SK-N-SH (cell line): ENCODE measurements around the gene NPHS1. TPM values are rescaled to one million over a fixed set of nuclear protein-coding genes. Genes with fewer than 3 reads are reported as not detected.
"Not testable (repeated sequence)": the region's sequence is repeated elsewhere in the genome, so short reads cannot be mapped to it uniquely, and the experiment has no call there.

Experiments
- CTCF ChIA-PET: fragments of 300-600, 350-600 bp; formaldehyde crosslinking; extraction: SDS; loops from one replicate; lab custom pipeline; 2021; lab: Yijun Ruan, JAX
- POLR2A ChIA-PET: fragments of 350-600 bp; sonication (Branson Sonifier 250); formaldehyde crosslinking; extraction: SDS; loops from one replicate; lab custom pipeline; 2020; ENCODE audit warnings: antibody characterized with exemption, inconsistent platforms; lab: Yijun Ruan, JAX
- DNase-seq: peaks from one replicate; pipeline ENCODE4 v3.0.0; 2012
- H2AFZ ChIP-seq: fragments of 200-600 bp; sonication (generic); 2 replicates; pipeline ENCODE4 v1.8.1; 2016; ENCODE audit warnings: antibody characterized with exemption, mild to moderate bottlenecking, low read depth
- H3F3A ChIP-seq: fragments of 200-600 bp; sonication (generic); replicated peaks from 2 replicates; pipeline ENCODE3; 2016; ENCODE audit warnings: antibody characterized with exemption, mild to moderate bottlenecking; ENCODE audit not compliant: insufficient read depth
- H3K27ac ChIP-seq, 2 experiments: fragments of 200-500 bp in 1 of 2; fragments of 200-600 bp in 1 of 2; sonication (Bioruptor generic) in 1 of 2; sonication (generic), shearing (Covaris generic) in 1 of 2; 2 replicates each; pipeline versions ENCODE4 v1.5.1 to v1.6.1; 2014 to 2016; ENCODE audit warnings: low read depth in 2 of 2, inconsistent platforms in 1 of 2, low read length in 1 of 2, mild to moderate bottlenecking in 1 of 2, mixed read lengths in 1 of 2
- H3K27me3 ChIP-seq: fragments of 200-600 bp; sonication (generic), shearing (Covaris generic); 2 replicates; pipeline ENCODE4 v1.6.1; 2016; ENCODE audit warnings: mixed run types; ENCODE audit not compliant: insufficient read depth
- H3K36me3 ChIP-seq, 2 experiments: fragments of 200-500 bp in 1 of 2; fragments of 200-600 bp in 1 of 2; sonication (Bioruptor generic) in 1 of 2; sonication (generic) in 1 of 2; replicated peaks in 1 of 2; 2 replicates each; pipeline versions ENCODE3 to v1.5.1; 2014 to 2016; ENCODE audit warnings: low read length in 1 of 2, mild to moderate bottlenecking in 1 of 2; ENCODE audit not compliant: insufficient read depth in 2 of 2, control insufficient read depth in 1 of 2
- H3K4me1 ChIP-seq, 2 experiments: fragments of 200-500 bp in 1 of 2; fragments of 200-600 bp in 1 of 2; sonication (Bioruptor generic) in 1 of 2; sonication (generic), shearing (Covaris generic) in 1 of 2; 2 replicates each; pipeline versions ENCODE4 v1.5.1 to v1.6.1; 2014 to 2016; ENCODE audit warnings: low read depth in 1 of 2, low read length in 1 of 2, mixed run types in 1 of 2; ENCODE audit not compliant: insufficient read depth in 2 of 2, control insufficient read depth in 1 of 2
- H3K4me2 ChIP-seq: fragments of 200-600 bp; sonication (generic), shearing (Covaris generic); 2 replicates; pipeline ENCODE4 v1.6.1; 2017; ENCODE audit warnings: mixed run types
- H3K4me3 ChIP-seq, 2 experiments: fragments of 200-500 bp in 1 of 2; fragments of 200-600 bp in 1 of 2; sonication (Bioruptor generic) in 1 of 2; sonication (generic), shearing (Covaris generic) in 1 of 2; 2 replicates each; pipeline versions ENCODE4 v1.5.1 to v1.8.1; 2014 to 2016; ENCODE audit warnings: low read depth in 2 of 2, inconsistent platforms in 1 of 2, low read length in 1 of 2, mild to moderate bottlenecking in 1 of 2, mixed read lengths in 1 of 2, moderate library complexity in 1 of 2
- H3K79me2 ChIP-seq: fragments of 200-600 bp; sonication (generic); 2 replicates; pipeline ENCODE4 v1.8.1; 2017; ENCODE audit warnings: mild to moderate bottlenecking; ENCODE audit not compliant: insufficient read depth
- H3K9ac ChIP-seq: fragments of 200-600 bp; sonication (generic); 2 replicates; pipeline ENCODE4 v1.6.1; 2017; ENCODE audit warnings: mixed run types
- H3K9me2 ChIP-seq: fragments of 200-600 bp; sonication (generic); 2 replicates; pipeline ENCODE4 v1.6.1; 2017; ENCODE audit warnings: mixed run types
- H3K9me3 ChIP-seq: fragments of 200-600 bp; sonication (generic); 2 replicates; pipeline ENCODE4 v1.6.1; 2017; ENCODE audit warnings: mixed run types, mild to moderate bottlenecking, moderate library complexity
- H4K20me1 ChIP-seq: fragments of 200-600 bp; sonication (generic); 2 replicates; pipeline ENCODE4 v1.6.1; 2017; ENCODE audit warnings: mild to moderate bottlenecking, mixed run types; ENCODE audit not compliant: insufficient read depth
- ELF1 ChIP-seq: IDR thresholded peaks from 2 replicates; pipeline ENCODE4 v1.4.0; 2012
- FOSL2 ChIP-seq: IDR thresholded peaks from 2 replicates; pipeline ENCODE4 v1.4.0; 2012; ENCODE audit warnings: low read depth, mild to moderate bottlenecking, moderate library complexity, borderline replicate concordance
- FOXM1 ChIP-seq: IDR thresholded peaks from 2 replicates; pipeline ENCODE4 v1.4.0; 2012; ENCODE audit warnings: low read depth, mild to moderate bottlenecking
- GABPA ChIP-seq: IDR thresholded peaks from 2 replicates; pipeline ENCODE4 v1.4.0; 2012; ENCODE audit warnings: low read depth, mild to moderate bottlenecking
- NFIC ChIP-seq: IDR thresholded peaks from 2 replicates; pipeline ENCODE4 v1.4.0; 2012; ENCODE audit warnings: borderline replicate concordance
- POLR2AphosphoS5 ChIP-seq: IDR thresholded peaks from 2 replicates; pipeline ENCODE4 v1.6.1; 2012; ENCODE audit warnings: low read depth, low read length
- RAD21 ChIP-seq: IDR thresholded peaks from 2 replicates; pipeline ENCODE4 v1.6.1; 2012; ENCODE audit warnings: mild to moderate bottlenecking, low read length
- RCOR1 ChIP-seq: fragments of 150-350 bp; IDR thresholded peaks from 2 replicates; pipeline ENCODE4 v1.6.1; 2017; ENCODE audit warnings: antibody characterized with exemption, low read length
- TEAD4 ChIP-seq: IDR thresholded peaks from 2 replicates; pipeline ENCODE4 v1.4.0; 2012; ENCODE audit warnings: mild to moderate bottlenecking, borderline replicate concordance; ENCODE audit not compliant: insufficient read depth
- WGBS: methylation state at CpG from one replicate; pipeline ENCODE4 v1.1.6; 2017; ENCODE audit warnings: low lambda C conversion rate; 5-methylcytosine and 5-hydroxymethylcytosine counted together
- polyA plus RNA-seq, 3 experiments: library from polyadenylated mRNA; depleted of rRNA; stranded (reverse); fragments of >200 nt; gene quantifications; 2 replicates each; pipeline ENCODE4 v1.2.3, GENCODE V29; 2012
- TF ChIP-seq, protein P1 (sequence below): fragments of 150-350 bp; IDR thresholded peaks from 2 replicates; pipeline ENCODE4 v1.6.1; 2017; ENCODE audit warnings: antibody characterized with exemption, low read length, low read depth, borderline replicate concordance

The NPHS1 gene
- polyA plus RNA-seq, 1 of the 3 experiments (the other 2 are of a cell fraction): not detected

DNA sequence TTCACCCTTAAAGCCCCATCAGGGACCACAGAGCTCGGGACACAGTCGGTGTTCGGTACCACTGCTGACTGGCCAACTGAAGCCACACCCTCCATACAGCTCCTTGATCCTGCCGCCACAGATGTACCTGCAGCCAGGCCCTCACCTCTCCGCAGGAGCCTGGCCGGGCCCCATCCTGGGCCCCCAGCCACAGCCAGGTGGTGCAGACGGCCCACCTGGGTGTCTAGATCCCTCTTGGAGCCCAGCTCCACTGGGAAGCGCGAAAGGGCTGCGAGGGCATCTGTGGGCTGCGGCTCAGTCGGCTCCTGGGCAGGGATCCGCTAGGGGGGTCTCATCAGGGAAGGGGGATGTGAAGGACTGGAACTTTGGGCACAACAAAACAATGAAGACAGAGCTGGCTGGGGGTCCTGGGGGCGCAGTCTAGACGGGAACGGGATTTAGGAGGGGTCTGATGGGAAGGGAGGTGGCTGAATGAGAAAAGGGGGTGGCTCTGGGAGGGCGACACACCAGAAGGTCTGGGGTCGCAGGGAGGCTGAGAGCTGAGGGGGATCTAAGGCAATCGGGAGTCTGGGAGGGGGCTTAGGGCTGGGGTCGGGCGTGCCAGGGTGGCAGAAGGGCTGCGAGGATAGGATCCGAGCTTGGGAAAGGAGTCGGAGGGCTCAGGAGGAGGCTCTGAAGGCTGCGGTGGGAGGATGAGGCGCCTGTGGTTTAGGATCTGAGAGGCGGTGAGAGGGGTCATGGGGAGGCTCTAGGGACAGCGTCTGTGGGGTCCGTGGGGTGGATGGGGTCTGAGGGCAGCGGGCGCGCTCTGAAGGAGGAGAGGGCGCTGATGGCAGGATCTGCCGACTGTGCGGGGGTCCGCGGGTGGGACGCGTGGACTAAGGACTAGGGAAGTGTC lies 55.4 kb downstream of the NPHS1 start (continued):
- no peak for TF ChIP-seq RCOR1
- TF ChIP-seq FOXM1: no peak
- TF ChIP-seq, all 33 proteins: peak for 0

DNA sequence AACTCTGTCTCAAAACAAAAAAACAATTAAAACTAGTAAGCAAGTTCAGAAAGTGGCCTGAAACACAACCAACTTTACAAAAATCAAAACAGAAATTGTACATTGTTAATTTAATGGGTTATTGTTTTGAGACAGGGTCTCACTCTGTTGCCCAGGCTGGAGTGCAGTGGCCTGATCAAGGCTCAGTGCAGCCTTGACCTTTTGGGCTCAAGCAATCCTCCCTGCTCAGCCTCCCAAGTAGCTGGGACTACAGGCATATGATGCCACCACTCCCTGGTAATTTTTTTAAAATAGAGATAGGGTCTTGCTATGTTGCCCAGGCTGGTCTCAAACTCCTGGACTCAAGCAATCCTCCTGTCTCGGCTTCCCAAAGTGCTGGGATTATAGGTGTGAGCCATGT lies 56.7 kb downstream of the NPHS1 start:
- H3K9ac ChIP-seq, H3K9me2 ChIP-seq, H3K27ac ChIP-seq, H2AFZ ChIP-seq, CTCF ChIA-PET, H3K36me3 ChIP-seq, DNase-seq, H3K4me2 ChIP-seq, POLR2A ChIA-PET, H3F3A ChIP-seq, H3K79me2 ChIP-seq, H3K4me1 ChIP-seq, H3K4me3 ChIP-seq, H3K9me3 ChIP-seq, H4K20me1 ChIP-seq: not testable (repeated sequence)
- peaks cover 14% of the 10 kb centered on the region; the same call in 1 of the 2 replicates for H3K27me3 ChIP-seq
- 57% methylated on average over 1 of the region's 1 CpG for WGBS

DNA sequence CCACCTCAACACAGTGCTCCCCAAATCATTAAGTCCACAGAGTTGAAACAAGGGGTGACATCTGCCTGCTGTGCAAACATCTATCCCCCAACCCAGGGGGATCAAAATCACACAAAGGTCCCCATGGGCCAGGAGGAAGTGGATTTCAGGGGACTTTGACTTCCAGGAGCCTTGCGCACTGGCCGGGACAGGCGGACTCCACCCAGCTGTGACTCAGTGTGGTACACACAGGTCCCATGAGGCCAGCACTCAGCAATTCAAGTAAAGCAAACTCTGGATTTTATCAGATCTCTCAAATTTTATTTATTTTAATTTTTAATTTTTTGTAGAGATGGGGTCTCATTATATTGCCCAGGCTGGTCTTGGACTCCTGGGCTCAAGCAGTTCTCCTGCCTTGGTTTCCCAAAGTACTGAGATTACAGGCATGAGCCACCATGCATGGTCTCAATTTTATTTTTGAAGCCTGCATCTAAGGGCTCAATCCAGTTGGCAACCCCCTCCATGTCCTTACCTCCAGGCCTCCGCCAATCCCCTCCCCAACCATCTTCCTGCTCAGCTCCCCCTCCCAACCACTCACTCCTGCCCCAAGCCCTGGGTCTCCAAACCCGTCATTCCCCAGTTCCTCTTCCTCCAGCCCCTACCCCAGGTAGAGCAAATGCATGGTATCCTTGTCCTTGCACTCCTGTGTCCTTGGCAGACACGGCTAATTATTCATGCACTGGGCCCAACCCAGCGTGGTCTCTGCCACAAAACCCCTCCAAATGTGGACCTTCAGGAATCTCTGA lies 58.7 kb downstream of the NPHS1 start:
- H3K27ac ChIP-seq: no peak overlapping the region
- no peak overlapping the region for H3K9ac ChIP-seq
- H3K9me2 ChIP-seq: no peaks in the 10 kb centered on the region
- POLR2A ChIA-PET: no interaction called here
- DNase-seq: no peak
- H3K4me3 ChIP-seq: no peak overlapping the region
- H3K4me2 ChIP-seq: no peak overlapping the region
- no peaks in the 10 kb centered on the region for H3K79me2 ChIP-seq
- WGBS: 76% methylated on average over 7 of the region's 7 CpGs
- no peak overlapping the region for H2AFZ ChIP-seq
- H3K27me3 ChIP-seq: no peaks in the 10 kb centered on the region
- no peaks in the 10 kb centered on the region for H3K4me1 ChIP-seq
- TF ChIP-seq TEAD4 (no peak), FOSL2 (no peak), ELF1 (no peak), GABPA (no peak), RAD21 (no peak), POLR2AphosphoS5 (no peak), NFIC (no peak)
- TF ChIP-seq, protein P1, sequence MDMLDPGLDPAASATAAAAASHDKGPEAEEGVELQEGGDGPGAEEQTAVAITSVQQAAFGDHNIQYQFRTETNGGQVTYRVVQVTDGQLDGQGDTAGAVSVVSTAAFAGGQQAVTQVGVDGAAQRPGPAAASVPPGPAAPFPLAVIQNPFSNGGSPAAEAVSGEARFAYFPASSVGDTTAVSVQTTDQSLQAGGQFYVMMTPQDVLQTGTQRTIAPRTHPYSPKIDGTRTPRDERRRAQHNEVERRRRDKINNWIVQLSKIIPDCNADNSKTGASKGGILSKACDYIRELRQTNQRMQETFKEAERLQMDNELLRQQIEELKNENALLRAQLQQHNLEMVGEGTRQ: no peak
- H4K20me1 ChIP-seq: no peaks in the 10 kb centered on the region
- no peaks in the 10 kb centered on the region for H3K9me3 ChIP-seq
- no peaks in the 10 kb centered on the region for H3F3A ChIP-seq
- no peaks in the 10 kb centered on the region for H3K36me3 ChIP-seq
- CTCF ChIA-PET: no interaction called here
